Esophagus muscularis mucosa (tissue), 4 donors: ENCODE data around the gene GNA12. TPM values are rescaled to one million over a fixed set of nuclear protein-coding genes. Genes with fewer than 3 reads are reported as not detected.

Source experiments
- DNase-seq: peaks from one replicate; pipeline ENCODE4 v3.0.0-alpha.2; 2017; ENCODE audit errors: extremely low spot score
- H3K27ac ChIP-seq, 4 donors: fragments of 200-600 bp; sonication (generic); replicated peaks in 1 of 4; 1 replicate in 3 of 4; 2 replicates in 1 of 4; pipeline ENCODE4 v1.5.1; 2016 to 2019; ENCODE audit warnings: mild to moderate bottlenecking in 1 of 4
- H3K27me3 ChIP-seq, 4 donors: fragments of 200-600 bp; sonication (generic); one replicate each; pipeline versions ENCODE4 v1.5.1 to v1.6.0; 2016 to 2019
- H3K36me3 ChIP-seq, 4 donors: fragments of 200-600 bp; sonication (generic); one replicate each; pipeline ENCODE4 v1.5.1; 2016 to 2019
- H3K4me1 ChIP-seq, 4 donors: fragments of 200-600 bp; sonication (generic); one replicate each; pipeline ENCODE4 v1.5.1; 2016 to 2019
- H3K4me3 ChIP-seq, 4 donors: fragments of 200-600 bp; sonication (generic); 1 replicate in 2 of 4; 2 replicates in 2 of 4; pipeline ENCODE4 v1.5.1; 2016 to 2019; ENCODE audit warnings: mild to moderate bottlenecking in 4 of 4, moderate library complexity in 1 of 4
- H3K9me3 ChIP-seq, 4 donors: fragments of 200-600 bp; sonication (generic); 1 replicate in 3 of 4; 2 replicates in 1 of 4; pipeline ENCODE4 v1.5.1; 2016 to 2019
- EP300 ChIP-seq: sonication (generic); formaldehyde crosslinking; IDR thresholded peaks from one replicate; pipeline ENCODE4 v1.6.1; 2017; ENCODE audit warnings: antibody characterized with exemption
- POLR2A ChIP-seq: fragments of 450-650 bp; IDR thresholded peaks from one replicate; pipeline ENCODE4 v1.6.1; 2017; ENCODE audit warnings: antibody characterized with exemption, moderate library complexity, mild to moderate bottlenecking, low read depth
- POLR2AphosphoS5 ChIP-seq, 2 donors: sonication (generic); formaldehyde crosslinking; IDR thresholded peaks; one replicate each; pipeline ENCODE4 v1.6.1; 2017; ENCODE audit warnings: antibody characterized with exemption in 2 of 2
- WGBS: methylation state at CpG from one replicate; pipeline ENCODE4 v1.1.5; 2018; 5-methylcytosine and 5-hydroxymethylcytosine counted together
- intact Hi-C: fragments of 100-400 bp; cut with DNase I; formaldehyde crosslinking; loops from one replicate; pipeline ENCODE4 v1.15.1; 2023
- total RNA-seq, 4 donors: library from RNA; depleted of rRNA; stranded (reverse); fragments of >200 nt; gene quantifications; one replicate each; pipeline versions ENCODE4 v1.1.0 to v1.2.1, GENCODE V29; 2016
- TF ChIP-seq, protein P1 (sequence below), 3 experiments: fragments of 200-600 bp in 2 of 3; fragments of 450-650 bp in 1 of 3; sonication (generic) in 2 of 3; IDR thresholded peaks; one replicate each; pipeline ENCODE4 v1.5.1; 2017 to 2019; ENCODE audit warnings: antibody characterized with exemption in 3 of 3, mild to moderate bottlenecking in 2 of 3, moderate library complexity in 1 of 3

GNA12 gene
- total RNA-seq, 4 donors from 2014 or later = 25.3 to 61.8 (median 38.9) TPM

DNA sequence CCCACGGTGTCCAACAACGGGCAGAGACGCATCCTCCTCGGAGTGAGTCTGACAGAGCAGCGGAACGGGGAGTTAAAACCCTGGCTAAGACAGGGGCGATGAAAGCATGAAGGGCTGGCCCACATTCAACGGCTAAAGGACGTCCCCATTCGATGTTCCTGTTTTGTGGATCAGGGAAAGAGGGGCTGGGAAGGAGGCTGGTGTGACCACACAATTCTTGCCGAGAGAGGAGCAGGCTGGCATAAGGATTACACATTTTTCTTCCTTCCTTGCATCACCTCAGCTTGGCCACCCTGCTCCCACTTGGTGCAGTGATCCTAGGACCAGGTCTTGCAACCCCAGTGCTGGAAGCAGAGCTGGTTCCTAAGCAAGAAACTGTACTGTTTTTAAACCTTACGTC is 67.7 kb downstream of the GNA12 start:
- 91% methylated on average over 12 of the region's 12 CpGs for WGBS
- Histone ChIP-seq H3K36me3 (peaks cover 0 to 23% (median 2%) of the 10 kb centered on the region in 4 donors), H3K4me1 (no peaks in the 10 kb centered on the region), H3K27me3 (no peaks in the 10 kb centered on the region), H3K9me3 (no peaks in the 10 kb centered on the region), H3K27ac (no peak overlapping the region), H3K4me3 (no peak overlapping the region)
- no peak for DNase-seq
- intact Hi-C loops = no loop called here
- TF ChIP-seq POLR2AphosphoS5 (IDR thresholded peaks at IDR 0.05) = no peak
- TF ChIP-seq, protein P1, sequence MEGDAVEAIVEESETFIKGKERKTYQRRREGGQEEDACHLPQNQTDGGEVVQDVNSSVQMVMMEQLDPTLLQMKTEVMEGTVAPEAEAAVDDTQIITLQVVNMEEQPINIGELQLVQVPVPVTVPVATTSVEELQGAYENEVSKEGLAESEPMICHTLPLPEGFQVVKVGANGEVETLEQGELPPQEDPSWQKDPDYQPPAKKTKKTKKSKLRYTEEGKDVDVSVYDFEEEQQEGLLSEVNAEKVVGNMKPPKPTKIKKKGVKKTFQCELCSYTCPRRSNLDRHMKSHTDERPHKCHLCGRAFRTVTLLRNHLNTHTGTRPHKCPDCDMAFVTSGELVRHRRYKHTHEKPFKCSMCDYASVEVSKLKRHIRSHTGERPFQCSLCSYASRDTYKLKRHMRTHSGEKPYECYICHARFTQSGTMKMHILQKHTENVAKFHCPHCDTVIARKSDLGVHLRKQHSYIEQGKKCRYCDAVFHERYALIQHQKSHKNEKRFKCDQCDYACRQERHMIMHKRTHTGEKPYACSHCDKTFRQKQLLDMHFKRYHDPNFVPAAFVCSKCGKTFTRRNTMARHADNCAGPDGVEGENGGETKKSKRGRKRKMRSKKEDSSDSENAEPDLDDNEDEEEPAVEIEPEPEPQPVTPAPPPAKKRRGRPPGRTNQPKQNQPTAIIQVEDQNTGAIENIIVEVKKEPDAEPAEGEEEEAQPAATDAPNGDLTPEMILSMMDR (IDR thresholded peaks at IDR 0.05) = no peak
- TF ChIP-seq EP300 = no peak
- no peak for TF ChIP-seq POLR2A

DNA sequence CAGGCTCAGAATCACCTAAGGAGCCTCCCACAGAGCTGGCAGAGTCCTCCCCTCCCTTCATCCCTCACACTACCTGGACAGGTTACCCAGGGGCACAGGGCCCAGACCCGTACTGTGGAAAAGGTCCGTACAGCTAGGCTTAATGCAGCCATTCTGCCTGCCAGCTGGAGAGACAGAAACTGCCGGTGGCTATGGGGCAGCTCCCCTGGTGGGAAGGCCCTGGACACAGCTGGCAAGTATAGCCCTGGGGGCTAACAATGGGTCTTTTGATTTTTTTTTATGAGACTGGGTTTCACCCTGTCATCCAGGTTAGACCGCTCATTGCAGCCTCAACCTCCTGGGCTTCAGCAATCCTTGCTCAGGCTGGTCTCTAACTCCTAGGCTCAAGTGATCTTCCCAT is 68.3 kb downstream of the GNA12 start:
- intact Hi-C loops = no loop called here
- no peaks in the 10 kb centered on the region for H3K27me3 ChIP-seq
- no peaks in the 10 kb centered on the region for H3K9me3 ChIP-seq
- peaks cover 0 to 23% (median 2%) of the 10 kb centered on the region in 4 donors for H3K36me3 ChIP-seq
- H3K4me3 ChIP-seq = no peak overlapping the region
- no peaks in the 10 kb centered on the region for H3K4me1 ChIP-seq
- WGBS = 100% methylated on average over 2 of the region's 4 CpGs
- no peak for DNase-seq
- TF ChIP-seq, protein P1 (IDR thresholded peaks at IDR 0.05) = no peak
- TF ChIP-seq POLR2AphosphoS5 (IDR thresholded peaks at IDR 0.05) (no peak), POLR2A (no peak), EP300 (no peak)
- H3K27ac ChIP-seq = no peak overlapping the region

DNA sequence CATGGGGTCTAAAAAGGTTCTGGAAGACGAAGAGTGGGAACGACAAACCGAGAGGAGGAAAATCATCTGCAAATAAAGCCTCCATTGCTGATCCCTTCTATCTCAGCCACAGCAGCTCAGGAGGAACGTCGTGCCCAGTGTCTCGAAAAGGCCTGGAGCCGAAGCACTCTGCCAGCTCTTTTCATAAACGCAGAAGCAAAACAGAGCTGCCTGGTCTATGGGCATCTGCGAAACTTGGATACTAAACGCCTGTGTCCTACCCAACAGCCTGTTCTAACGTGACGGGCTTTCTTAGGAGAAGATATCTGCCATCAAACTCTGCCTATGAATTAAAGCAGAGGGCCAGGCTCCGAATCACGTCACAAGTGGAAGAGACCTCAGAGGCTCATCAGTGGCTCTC is 68.7 kb downstream of the GNA12 start:
- H3K36me3 ChIP-seq = peaks cover 0 to 23% (median 2%) of the 10 kb centered on the region in 4 donors
- no peak for DNase-seq
- no peak overlapping the region for H3K4me3 ChIP-seq
- TF ChIP-seq EP300 (no peak), POLR2AphosphoS5 (IDR thresholded peaks at IDR 0.05) (no peak), POLR2A (no peak)
- TF ChIP-seq, protein P1 (IDR thresholded peaks at IDR 0.05) = no peak
- intact Hi-C loops = no loop called here
- no peak overlapping the region for H3K27ac ChIP-seq
- H3K9me3 ChIP-seq = no peaks in the 10 kb centered on the region
- H3K4me1 ChIP-seq = no peaks in the 10 kb centered on the region
- no peaks in the 10 kb centered on the region for H3K27me3 ChIP-seq
- 87% methylated on average over 14 of the region's 14 CpGs for WGBS

DNA sequence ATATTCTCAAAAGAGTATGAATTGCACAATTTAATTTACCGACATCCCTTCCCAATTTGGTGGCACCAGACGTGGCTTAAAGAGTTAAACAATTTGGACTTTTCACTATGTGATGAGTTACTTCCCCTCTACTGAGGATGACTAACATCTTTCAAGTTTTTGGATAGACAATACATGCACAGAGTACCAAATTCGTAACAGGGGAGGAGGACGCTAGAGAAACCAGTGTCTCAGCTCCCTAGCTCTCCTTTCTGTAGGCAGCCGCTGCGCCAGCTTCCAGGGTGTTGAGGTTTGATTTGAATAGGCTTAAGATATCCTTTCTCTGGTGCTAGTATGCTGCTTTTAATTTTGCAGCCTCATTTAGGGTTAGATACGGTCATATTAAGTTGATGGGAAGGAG is 69.2 kb downstream of the GNA12 start:
- Histone ChIP-seq H3K4me1 (no peaks in the 10 kb centered on the region), H3K9me3 (no peaks in the 10 kb centered on the region), H3K36me3 (peaks cover 0 to 23% (median 2%) of the 10 kb centered on the region in 4 donors), H3K27me3 (no peaks in the 10 kb centered on the region), H3K4me3 (no peak overlapping the region), H3K27ac (no peak overlapping the region)
- TF ChIP-seq EP300 (no peak), POLR2AphosphoS5 (IDR thresholded peaks at IDR 0.05) (no peak), POLR2A (no peak)
- TF ChIP-seq, protein P1 (IDR thresholded peaks at IDR 0.05) = no peak
- intact Hi-C loops = no loop called here
- WGBS = 81% methylated on average over 7 of the region's 7 CpGs
- no peak for DNase-seq

DNA sequence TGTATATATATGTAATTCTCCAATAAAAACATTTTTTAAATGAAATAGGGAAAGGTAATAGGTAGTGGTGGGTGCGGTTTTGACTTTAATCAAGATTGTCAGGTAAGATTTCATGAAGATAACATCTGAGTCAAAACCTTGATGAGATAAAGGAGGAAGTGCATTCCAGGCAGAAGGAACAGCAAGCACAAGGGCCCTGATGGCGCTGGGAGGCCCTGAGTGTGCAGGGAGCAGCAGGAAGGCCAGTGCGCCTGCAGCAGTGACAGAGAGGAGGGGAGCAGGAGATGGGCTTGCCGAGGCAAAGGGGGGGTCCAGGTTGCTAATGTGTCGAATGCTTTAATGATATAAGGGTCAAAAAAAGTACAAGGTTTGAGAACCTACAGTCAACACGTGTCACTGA is 69.8 kb downstream of the GNA12 start:
- Histone ChIP-seq H3K27me3 (no peaks in the 10 kb centered on the region), H3K36me3 (peaks cover 0 to 23% (median 2%) of the 10 kb centered on the region in 4 donors), H3K4me3 (no peak overlapping the region), H3K27ac (no peak overlapping the region), H3K4me1 (no peaks in the 10 kb centered on the region), H3K9me3 (no peaks in the 10 kb centered on the region)
- intact Hi-C loops = no loop called here
- DNase-seq = no peak
- TF ChIP-seq EP300 (no peak), POLR2A (no peak), POLR2AphosphoS5 (IDR thresholded peaks at IDR 0.05) (no peak)
- TF ChIP-seq, protein P1 (IDR thresholded peaks at IDR 0.05) = no peak
- WGBS = 88% methylated on average over 6 of the region's 6 CpGs
